Neural progenitor cell (in vitro differentiated cells): Measurements from ENCODE around the gene MXRA8. TPM values are rescaled to one million over a fixed set of nuclear protein-coding genes. Genes with fewer than 3 reads are reported as not detected.

Experiments used
- DNase-seq: peaks from one replicate; pipeline ENCODE4 v3.0.0-alpha.2; 2016; ENCODE audit warnings: low spot score
- H2AFZ ChIP-seq: fragments of 200-600 bp; sonication (generic); replicated peaks from 2 replicates; pipeline ENCODE4 v1.6.1; 2016; ENCODE audit warnings: antibody characterized with exemption
- H3F3A ChIP-seq: fragments of 200-600 bp; sonication (generic); 2 replicates; pipeline ENCODE4 v1.6.1; 2016; ENCODE audit warnings: antibody characterized with exemption, low read depth
- H3K27ac ChIP-seq: fragments of 200-600 bp; sonication (generic); 2 replicates; pipeline ENCODE4 v1.5.1; 2016; ENCODE audit warnings: mild to moderate bottlenecking
- H3K27me3 ChIP-seq: fragments of 200-600 bp; sonication (generic); 2 replicates; pipeline ENCODE4 v1.6.1; 2016; ENCODE audit warnings: mild to moderate bottlenecking, moderate library complexity
- H3K36me3 ChIP-seq: fragments of 200-600 bp; sonication (generic); 2 replicates; pipeline ENCODE4 v1.5.1; 2016
- H3K4me1 ChIP-seq: fragments of 200-600 bp; sonication (generic); 2 replicates; pipeline ENCODE4 v1.6.1; 2016; ENCODE audit warnings: mixed run types
- H3K4me2 ChIP-seq: fragments of 200-600 bp; sonication (generic); 2 replicates; pipeline ENCODE4 v1.6.1; 2016
- H3K4me3 ChIP-seq: fragments of 200-600 bp; sonication (generic); 2 replicates; pipeline ENCODE4 v1.5.1; 2016
- H3K79me2 ChIP-seq: fragments of 200-600 bp; sonication (generic); 2 replicates; pipeline ENCODE4 v1.6.1; 2016; ENCODE audit warnings: low read depth
- H3K9ac ChIP-seq: fragments of 200-600 bp; sonication (generic); 2 replicates; pipeline ENCODE4 v1.6.1; 2016
- H3K9me3 ChIP-seq: fragments of 200-600 bp; sonication (generic); 2 replicates; pipeline ENCODE4 v1.5.1; 2016; ENCODE audit warnings: low read depth
- H4K20me1 ChIP-seq: fragments of 200-600 bp; sonication (generic); 2 replicates; pipeline ENCODE4 v1.6.1; 2016; ENCODE audit warnings: low read depth
- H3K27ac Mint-ChIP-seq: 3 replicates; pipeline ENCODE4 v1.8.0; 2021; ENCODE audit warnings: mixed read lengths
- H3K27me3 Mint-ChIP-seq: 2 replicates; pipeline ENCODE4 v1.8.0; 2022; ENCODE audit warnings: low read depth, mild to moderate bottlenecking, inconsistent platforms, moderate library complexity, mixed read lengths; ENCODE audit not compliant: insufficient read depth
- H3K36me3 Mint-ChIP-seq: 3 replicates; pipeline ENCODE4 v1.8.0; 2021; ENCODE audit warnings: mixed read lengths
- H3K4me1 Mint-ChIP-seq: 3 replicates; pipeline ENCODE4 v1.8.0; 2021; ENCODE audit warnings: mixed read lengths
- H3K4me3 Mint-ChIP-seq: 3 replicates; pipeline ENCODE4 v1.8.0; 2021; ENCODE audit warnings: mild to moderate bottlenecking, moderate library complexity, mixed read lengths
- H3K9me3 Mint-ChIP-seq: 3 replicates; pipeline ENCODE4 v1.8.0; 2020; ENCODE audit warnings: mixed read lengths
- CTCF ChIP-seq: fragments of 200-600 bp; sonication (generic); IDR thresholded peaks from 2 replicates; pipeline ENCODE4 v1.5.1; 2017; ENCODE audit warnings: antibody characterized with exemption, mild to moderate bottlenecking
- EZH2 ChIP-seq: fragments of 200-600 bp; sonication (generic); IDR thresholded peaks from 2 replicates; pipeline ENCODE4 v1.6.1; 2017; ENCODE audit warnings: antibody characterized with exemption, mild to moderate bottlenecking, moderate library complexity
- EZH2phosphoT487 ChIP-seq: fragments of 200-600 bp; sonication (generic); IDR thresholded peaks from 2 replicates; pipeline ENCODE4 v1.6.1; 2017; ENCODE audit warnings: antibody characterized with exemption
- total RNA-seq: library from RNA; depleted of rRNA; stranded (reverse); fragments of >200 nt; gene quantifications from 2 replicates; pipeline ENCODE4 v1.2.3, GENCODE V29; 2015; ENCODE audit warnings: low replicate concordance

MXRA8 gene
- total RNA-seq, 1 donor from 2014 or later: 6.8 TPM

DNA sequence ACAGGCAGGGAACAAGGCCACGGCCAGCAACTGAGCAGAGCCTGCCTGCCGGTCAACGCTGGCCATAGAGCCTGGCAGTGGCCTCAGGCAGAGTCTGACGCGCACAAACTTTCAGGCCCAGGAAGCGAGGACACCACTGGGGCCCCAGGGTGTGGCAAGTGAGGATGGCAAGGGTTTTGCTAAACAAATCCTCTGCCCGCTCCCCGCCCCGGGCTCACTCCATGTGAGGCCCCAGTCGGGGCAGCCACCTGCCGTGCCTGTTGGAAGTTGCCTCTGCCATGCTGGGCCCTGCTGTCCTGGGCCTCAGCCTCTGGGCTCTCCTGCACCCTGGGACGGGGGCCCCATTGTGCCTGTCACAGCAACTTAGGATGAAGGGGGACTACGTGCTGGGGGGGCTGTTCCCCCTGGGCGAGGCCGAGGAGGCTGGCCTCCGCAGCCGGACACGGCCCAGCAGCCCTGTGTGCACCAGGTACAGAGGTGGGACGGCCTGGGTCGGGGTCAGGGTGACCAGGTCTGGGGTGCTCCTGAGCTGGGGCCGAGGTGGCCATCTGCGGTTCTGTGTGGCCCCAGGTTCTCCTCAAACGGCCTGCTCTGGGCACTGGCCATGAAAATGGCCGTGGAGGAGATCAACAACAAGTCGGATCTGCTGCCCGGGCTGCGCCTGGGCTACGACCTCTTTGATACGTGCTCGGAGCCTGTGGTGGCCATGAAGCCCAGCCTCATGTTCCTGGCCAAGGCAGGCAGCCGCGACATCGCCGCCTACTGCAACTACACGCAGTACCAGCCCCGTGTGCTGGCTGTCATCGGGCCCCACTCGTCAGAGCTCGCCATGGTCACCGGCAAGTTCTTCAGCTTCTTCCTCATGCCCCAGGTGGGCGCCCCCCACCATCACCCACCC, 27.0 kb downstream of the MXRA8 start, which contains the start of gene TAS1R3:
TSS of gene TAS1R3 (plus strand) at position 213 of the 898 bp plus-strand sequence. CDS start at position 279, 66 bp downstream.
- Mint-ChIP-seq H3K27me3 (peaks cover 21% of the 10 kb centered on the region), H3K4me1 (no peaks in the 10 kb centered on the region), H3K36me3 (peaks cover 3% of the 10 kb centered on the region), H3K9me3 (no peaks in the 10 kb centered on the region), H3K27ac (no peak within 1 kb of the TSS), H3K4me3 (peak within 1 kb of the TSS; percentile 48)
- Histone ChIP-seq H4K20me1 (peaks cover 75% of the 10 kb centered on the region), H3K36me3 (no peaks in the 10 kb centered on the region), H2AFZ (no peak within 1 kb of the TSS), H3K4me3 (no peak within 1 kb of the TSS), H3K27me3 (no peaks in the 10 kb centered on the region), H3K9me3 (no peaks in the 10 kb centered on the region), H3K79me2 (no peaks in the 10 kb centered on the region), H3K4me2 (no peak within 1 kb of the TSS), H3K9ac (no peak within 1 kb of the TSS), H3K4me1 (no peaks in the 10 kb centered on the region), H3F3A (peaks cover 20% of the 10 kb centered on the region), H3K27ac (no peak within 1 kb of the TSS)
- TF ChIP-seq CTCF (no peak), EZH2 (no peak), EZH2phosphoT487 (no peak)
- DNase-seq: no peak

DNA sequence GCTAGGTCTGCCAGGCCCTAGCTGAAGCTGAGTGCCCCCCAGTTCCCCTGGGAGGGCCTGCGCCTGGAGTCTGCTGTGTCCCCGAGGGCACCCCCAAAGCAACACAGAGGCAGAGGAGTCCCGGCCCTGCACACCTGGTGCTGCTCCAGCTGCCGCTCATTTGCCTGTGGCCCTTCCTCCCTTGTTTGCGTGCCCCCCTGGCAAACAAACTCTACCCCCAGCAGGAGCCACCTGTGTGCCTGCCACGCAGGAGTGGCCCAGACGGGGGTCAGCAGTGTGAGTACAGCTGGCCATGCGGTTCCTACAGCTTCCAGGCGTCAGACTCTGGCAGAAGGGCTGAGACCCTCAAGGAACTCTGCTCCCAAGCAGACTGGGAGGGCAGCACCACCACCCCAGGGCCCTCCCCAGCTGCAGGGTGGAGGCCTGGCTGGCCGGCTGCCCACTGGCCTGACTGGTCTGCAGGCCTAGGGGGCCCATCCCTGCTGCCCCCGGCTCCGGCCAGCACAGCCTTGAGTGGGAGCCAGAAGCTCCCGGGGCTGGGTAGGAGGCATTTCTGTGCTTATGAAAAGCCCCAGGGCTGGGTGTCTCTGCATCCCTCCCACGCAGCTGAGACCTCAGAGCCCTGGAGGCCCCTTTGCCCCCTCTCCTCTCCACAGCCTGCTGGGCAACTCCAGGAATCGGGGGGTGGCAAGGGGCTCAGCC, 27.8 kb downstream of the MXRA8 start:
- Mint-ChIP-seq H3K4me1 (no peaks in the 10 kb centered on the region), H3K36me3 (peaks cover 3% of the 10 kb centered on the region), H3K4me3 (peak overlapping the region; percentile 48), H3K27ac (no peak overlapping the region), H3K9me3 (no peaks in the 10 kb centered on the region), H3K27me3 (peaks cover 21% of the 10 kb centered on the region)
- DNase-seq: no peak
- H3K79me2 ChIP-seq: peaks cover 5% of the 10 kb centered on the region
- no peaks in the 10 kb centered on the region for H3K27me3 ChIP-seq
- H3F3A ChIP-seq: peaks cover 19% of the 10 kb centered on the region
- no peaks in the 10 kb centered on the region for H3K36me3 ChIP-seq
- peaks cover under 1% of the 10 kb centered on the region for H3K4me1 ChIP-seq
- TF ChIP-seq EZH2phosphoT487: no peak
- no peak for TF ChIP-seq CTCF
- no peak for TF ChIP-seq EZH2
- H3K4me2 ChIP-seq: no peak overlapping the region
- H3K9me3 ChIP-seq: no peaks in the 10 kb centered on the region
- no peak overlapping the region for H3K27ac ChIP-seq
- peaks cover 71% of the 10 kb centered on the region for H4K20me1 ChIP-seq
- no peak overlapping the region for H3K9ac ChIP-seq
- H3K4me3 ChIP-seq: no peak overlapping the region
- H2AFZ ChIP-seq: no peak overlapping the region

DNA sequence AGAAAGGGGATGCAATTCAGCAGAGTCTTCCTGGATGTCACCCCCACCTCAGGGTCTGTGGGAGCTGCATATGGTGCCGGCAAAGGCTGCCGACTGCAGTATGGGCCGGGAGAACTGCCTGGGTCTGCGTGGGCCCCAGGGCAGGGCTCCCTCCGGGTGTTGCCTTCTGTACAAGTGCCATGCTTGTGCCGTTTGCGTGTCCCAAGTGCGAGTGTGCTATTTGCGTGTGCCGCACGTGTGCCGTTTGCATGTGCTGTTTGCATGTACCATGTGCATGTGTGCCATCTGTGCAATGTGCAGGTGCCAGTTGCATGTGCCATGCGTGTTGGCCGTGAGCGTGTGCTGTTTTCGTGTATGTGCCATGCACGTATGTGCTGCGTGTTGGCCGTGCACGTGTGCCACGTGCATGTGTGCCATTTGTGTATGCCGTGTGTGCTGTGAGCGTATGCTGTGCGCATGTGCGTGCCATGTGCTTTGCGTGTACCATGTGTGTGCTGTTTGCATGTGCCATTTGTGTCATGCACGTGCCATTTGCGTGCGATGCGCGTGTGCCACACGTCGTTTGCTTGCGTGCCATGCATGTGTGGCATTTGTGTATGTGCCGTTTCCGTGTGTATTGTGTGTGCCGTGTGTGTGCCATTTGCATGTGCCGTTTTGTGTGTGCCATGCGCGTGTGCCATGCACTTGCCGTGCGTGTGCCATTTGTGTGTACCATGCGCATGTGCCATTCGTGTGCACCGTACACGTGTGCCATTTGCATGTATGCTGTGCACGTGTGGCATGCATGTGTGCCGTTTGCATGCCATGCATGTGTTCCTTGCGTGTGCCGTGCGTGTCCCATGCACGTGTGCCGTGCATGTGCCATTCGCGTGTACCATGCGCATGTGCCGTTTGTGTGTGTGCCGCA, 28.8 kb downstream of the MXRA8 start:
- Histone ChIP-seq H3K27me3 (no peaks in the 10 kb centered on the region), H3K4me1 (peaks cover 4% of the 10 kb centered on the region), H3K4me3 (no peak overlapping the region), H3K79me2 (peaks cover 13% of the 10 kb centered on the region), H3F3A (peaks cover 13% of the 10 kb centered on the region), H2AFZ (no peak overlapping the region), H3K4me2 (no peak overlapping the region), H3K9me3 (no peaks in the 10 kb centered on the region), H3K27ac (no peak overlapping the region), H4K20me1 (peaks cover 69% of the 10 kb centered on the region), H3K9ac (no peak overlapping the region), H3K36me3 (no peaks in the 10 kb centered on the region)
- Mint-ChIP-seq H3K36me3 (peaks cover 3% of the 10 kb centered on the region), H3K27me3 (peaks cover 19% of the 10 kb centered on the region), H3K27ac (no peak overlapping the region), H3K9me3 (no peaks in the 10 kb centered on the region), H3K4me3 (peak overlapping the region; percentile 48), H3K4me1 (no peaks in the 10 kb centered on the region)
- no peak for DNase-seq
- no peak for TF ChIP-seq EZH2phosphoT487
- TF ChIP-seq CTCF: no peak
- TF ChIP-seq EZH2: no peak
